Skeletal muscle satellite cell (primary cell): ENCODE data around the gene MSH3.

Source experiments
- H3K27me3 ChIP-seq: 2 replicates; pipeline ENCODE4 v1.7.0; 2013; ENCODE audit warnings: low read length; ENCODE audit not compliant: control insufficient read depth, insufficient read depth
- H3K36me3 ChIP-seq: 2 replicates; pipeline ENCODE4 v1.7.0; 2013; ENCODE audit warnings: mild to moderate bottlenecking, control low read depth, low read length; ENCODE audit not compliant: insufficient read depth
- H3K4me1 ChIP-seq: 2 replicates; pipeline ENCODE4 v1.7.0; 2013; ENCODE audit warnings: low read length; ENCODE audit not compliant: control insufficient read depth, insufficient read depth
- H3K4me2 ChIP-seq: 2 replicates; pipeline ENCODE4 v1.7.0; 2013; ENCODE audit warnings: mild to moderate bottlenecking, low read length
- H3K4me3 ChIP-seq: 2 replicates; pipeline ENCODE4 v1.7.0; 2013; ENCODE audit warnings: low read length
- H3K9ac ChIP-seq: 2 replicates; pipeline ENCODE4 v1.7.0; 2013; ENCODE audit warnings: mild to moderate bottlenecking, low read depth, low read length, moderate library complexity
- H3K9me3 ChIP-seq: replicated peaks from 2 replicates; pipeline ENCODE4 v1.7.0; 2013; ENCODE audit warnings: mild to moderate bottlenecking, control low read depth, low read length

The MSH3 gene

GRCh38 chr5:80757290-80757689 lies 102.8 kb downstream of the MSH3 start:
- Histone ChIP-seq H3K27me3 (no peaks in the 10 kb centered on the region), H3K4me3 (no peak overlapping the region), H3K4me2 (no peak overlapping the region)

GRCh38 chr5:80759866-80760577 lies 105.6 kb downstream of the MSH3 start:
- H3K36me3 ChIP-seq: no peaks in the 10 kb centered on the region
- H3K9ac ChIP-seq: no peak overlapping the region
- no peak overlapping the region for H3K4me3 ChIP-seq
- no peak overlapping the region for H3K4me2 ChIP-seq
- no peaks in the 10 kb centered on the region for H3K9me3 ChIP-seq
- no peaks in the 10 kb centered on the region for H3K4me1 ChIP-seq
- H3K27me3 ChIP-seq: no peaks in the 10 kb centered on the region

More at GRCh38 chr5:80757290-80757689, 102.8 kb downstream of the MSH3 start:
- H3K4me1 ChIP-seq: no peaks in the 10 kb centered on the region
- no peaks in the 10 kb centered on the region for H3K9me3 ChIP-seq
- H3K9ac ChIP-seq: no peak overlapping the region
- H3K36me3 ChIP-seq: no peaks in the 10 kb centered on the region

GRCh38 chr5:80760680-80761079 lies 106.2 kb downstream of the MSH3 start:
- no peaks in the 10 kb centered on the region for H3K9me3 ChIP-seq
- no peak overlapping the region for H3K9ac ChIP-seq
- H3K4me3 ChIP-seq: no peak overlapping the region
- H3K4me2 ChIP-seq: no peak overlapping the region
- no peaks in the 10 kb centered on the region for H3K4me1 ChIP-seq
- no peaks in the 10 kb centered on the region for H3K27me3 ChIP-seq
- H3K36me3 ChIP-seq: no peaks in the 10 kb centered on the region

GRCh38 chr5:80761176-80761575 lies 106.7 kb downstream of the MSH3 start:
- no peaks in the 10 kb centered on the region for H3K36me3 ChIP-seq
- no peaks in the 10 kb centered on the region for H3K27me3 ChIP-seq
- H3K9ac ChIP-seq: no peak overlapping the region
- no peaks in the 10 kb centered on the region for H3K4me1 ChIP-seq
- H3K4me3 ChIP-seq: no peak overlapping the region
- no peak overlapping the region for H3K4me2 ChIP-seq
- H3K9me3 ChIP-seq: no peaks in the 10 kb centered on the region

- H3K4me1 ChIP-seq: no peaks in the 10 kb centered on the region
- no peak overlapping the region for H3K4me2 ChIP-seq
- H3K27me3 ChIP-seq: no peaks in the 10 kb centered on the region
- no peak overlapping the region for H3K4me3 ChIP-seq
- H3K9me3 ChIP-seq: no peaks in the 10 kb centered on the region
- no peaks in the 10 kb centered on the region for H3K36me3 ChIP-seq
- H3K9ac ChIP-seq: no peak overlapping the region
These were observed 107.5 kb downstream of the MSH3 start for GRCh38 chr5:80761966-80762365.

- Histone ChIP-seq H3K9me3 (no peaks in the 10 kb centered on the region), H3K4me2 (no peak overlapping the region), H3K4me3 (no peak overlapping the region), H3K27me3 (no peaks in the 10 kb centered on the region), H3K36me3 (no peaks in the 10 kb centered on the region), H3K9ac (no peak overlapping the region), H3K4me1 (no peaks in the 10 kb centered on the region)
These were observed 108.1 kb downstream of the MSH3 start for GRCh38 chr5:80762573-80762972.

- no peak overlapping the region for H3K9ac ChIP-seq
- no peak overlapping the region for H3K4me2 ChIP-seq
- no peaks in the 10 kb centered on the region for H3K9me3 ChIP-seq
- H3K27me3 ChIP-seq: no peaks in the 10 kb centered on the region
- H3K4me1 ChIP-seq: no peaks in the 10 kb centered on the region
- H3K36me3 ChIP-seq: no peaks in the 10 kb centered on the region
- H3K4me3 ChIP-seq: no peak overlapping the region
These were observed 108.8 kb downstream of the MSH3 start for GRCh38 chr5:80763211-80763610.

GRCh38 chr5:80763873-80764647 lies 109.6 kb downstream of the MSH3 start:
- Histone ChIP-seq H3K4me2 (no peak overlapping the region), H3K36me3 (no peaks in the 10 kb centered on the region), H3K27me3 (no peaks in the 10 kb centered on the region), H3K4me1 (no peaks in the 10 kb centered on the region), H3K4me3 (no peak overlapping the region), H3K9me3 (no peaks in the 10 kb centered on the region), H3K9ac (no peak overlapping the region)

- Histone ChIP-seq H3K4me2 (no peak overlapping the region), H3K9ac (no peak overlapping the region), H3K9me3 (no peaks in the 10 kb centered on the region)
These were observed 110.3 kb downstream of the MSH3 start for GRCh38 chr5:80764786-80765185.

GRCh38 chr5:80777347-80778287 lies 123.2 kb downstream of the MSH3 start:
- Histone ChIP-seq H3K4me1 (peaks cover 8% of the 10 kb centered on the region), H3K36me3 (peaks cover 3% of the 10 kb centered on the region), H3K4me2 (no peak overlapping the region), H3K27me3 (no peaks in the 10 kb centered on the region), H3K9ac (no peak overlapping the region), H3K4me3 (no peak overlapping the region), H3K9me3 (no peaks in the 10 kb centered on the region)

More at GRCh38 chr5:80764786-80765185, 110.3 kb downstream of the MSH3 start:
- Histone ChIP-seq H3K4me3 (no peak overlapping the region), H3K27me3 (no peaks in the 10 kb centered on the region), H3K36me3 (no peaks in the 10 kb centered on the region), H3K4me1 (no peaks in the 10 kb centered on the region)

- no peak overlapping the region for H3K4me2 ChIP-seq
These were observed 125.6 kb downstream of the MSH3 start for GRCh38 chr5:80780024-80780423.

More at GRCh38 chr5:80780024-80780423, 125.6 kb downstream of the MSH3 start:
- Histone ChIP-seq H3K27me3 (no peaks in the 10 kb centered on the region), H3K4me1 (peaks cover 8% of the 10 kb centered on the region), H3K4me3 (no peak overlapping the region), H3K36me3 (peaks cover 3% of the 10 kb centered on the region), H3K9me3 (no peaks in the 10 kb centered on the region), H3K9ac (no peak overlapping the region)
